MG63 (cell line): ENCODE measurements around the gene LCP2. TPM values are rescaled to one million over a fixed set of nuclear protein-coding genes. Genes with fewer than 3 reads are reported as not detected.
"Not testable (repeated sequence)": the region's sequence is repeated elsewhere in the genome, so short reads cannot be mapped to it uniquely, and the experiment has no call there.

ENCODE experiments used
- DNase-seq: peaks from one replicate; pipeline ENCODE4 v3.0.0-alpha.2; 2020
- H3K27me3 ChIP-seq: fragments of 250-450 bp; sonication (Bioruptor Pico); 2 replicates; pipeline ENCODE4 v1.5.1; 2020; ENCODE audit warnings: mild to moderate bottlenecking, moderate library complexity
- H3K36me3 ChIP-seq: fragments of 250-450 bp; sonication (Bioruptor Pico); 2 replicates; pipeline ENCODE4 v1.5.1; 2020; ENCODE audit warnings: mild to moderate bottlenecking, moderate library complexity
- H3K4me3 ChIP-seq: fragments of 250-450 bp; sonication (Bioruptor Pico); 2 replicates; pipeline ENCODE4 v1.5.1; 2020; ENCODE audit warnings: mild to moderate bottlenecking, moderate library complexity
- H3K9me3 ChIP-seq: fragments of 250-450 bp; sonication (Bioruptor Pico); 2 replicates; pipeline ENCODE4 v1.5.1; 2020; ENCODE audit warnings: mild to moderate bottlenecking, moderate library complexity
- total RNA-seq: library from RNA; depleted of rRNA; stranded (reverse); fragments of >200 nt; shearing (Covaris generic); gene quantifications from 2 replicates; pipeline ENCODE4 v1.2.3, GENCODE V29; 2014; ENCODE audit warnings: low replicate concordance

Gene LCP2
- total RNA-seq, 1 experiment from 2014 or later, result not detected

DNA sequence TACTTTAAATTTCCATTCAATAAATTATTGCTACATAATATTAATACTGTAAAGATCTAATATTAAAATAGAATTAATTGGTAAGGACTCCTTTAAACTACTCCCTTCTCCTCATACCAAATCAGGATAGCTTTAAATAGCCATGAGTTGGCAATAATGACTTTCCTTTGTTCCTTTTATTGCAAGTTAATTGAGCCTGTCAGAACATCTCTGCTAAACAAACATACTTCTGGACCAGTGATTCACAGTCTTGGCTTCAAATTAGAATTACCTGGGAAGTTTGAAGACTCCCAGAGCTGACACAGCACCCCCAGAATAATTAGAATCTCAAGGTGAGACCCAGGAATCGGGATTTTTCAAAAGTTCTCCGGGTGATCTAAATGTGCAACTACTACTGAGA is 46.1 kb downstream of the LCP2 start:
- H3K36me3 ChIP-seq, result no peaks in the 10 kb centered on the region
- no peak for DNase-seq
- no peak overlapping the region for H3K4me3 ChIP-seq
- H3K27me3 ChIP-seq, result peaks cover 77% of the 10 kb centered on the region
- H3K9me3 ChIP-seq, result no peaks in the 10 kb centered on the region

DNA sequence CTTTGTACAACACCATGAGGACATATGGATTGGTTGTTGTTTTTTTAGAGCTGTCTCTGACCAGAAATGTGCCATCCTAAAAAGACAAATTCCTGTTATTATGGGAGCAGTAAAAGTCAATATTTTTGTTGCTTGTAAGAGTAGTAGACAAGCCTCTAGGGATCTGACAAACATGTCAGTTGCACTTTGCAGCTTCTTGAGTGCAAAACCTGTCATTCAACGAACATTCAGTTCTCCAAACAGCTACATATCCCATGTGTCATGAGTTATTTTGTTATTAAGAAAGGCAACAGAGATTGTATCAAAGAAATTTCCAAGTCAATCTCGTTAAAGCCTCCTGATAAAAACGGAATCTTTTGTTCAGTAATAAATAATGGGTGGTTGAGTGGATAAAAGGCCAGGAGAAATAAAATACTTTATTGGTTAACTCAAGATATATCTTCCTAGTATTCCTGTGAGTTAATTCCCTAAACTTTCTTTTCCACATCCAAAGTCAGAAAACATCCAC is 46.7 kb downstream of the LCP2 start:
- Histone ChIP-seq H3K4me3 (no peak overlapping the region), H3K9me3 (no peaks in the 10 kb centered on the region), H3K36me3 (no peaks in the 10 kb centered on the region), H3K27me3 (peaks cover 83% of the 10 kb centered on the region)
- DNase-seq, result no peak

GRCh38 chr5:170249355-170249754 is 48.2 kb downstream of the LCP2 start:
- DNase-seq, result no peak
- Histone ChIP-seq H3K9me3 (no peaks in the 10 kb centered on the region), H3K4me3 (no peak overlapping the region), H3K36me3 (no peaks in the 10 kb centered on the region), H3K27me3 (peaks cover 86% of the 10 kb centered on the region)

GRCh38 chr5:170248931-170249227 is 48.7 kb downstream of the LCP2 start:
- H3K9me3 ChIP-seq, H3K4me3 ChIP-seq, DNase-seq, H3K36me3 ChIP-seq: not testable (repeated sequence)
- H3K27me3 ChIP-seq, result peaks cover 83% of the 10 kb centered on the region

- no peaks in the 10 kb centered on the region for H3K9me3 ChIP-seq
- peaks cover 78% of the 10 kb centered on the region for H3K27me3 ChIP-seq
- DNase-seq, result no peak
- no peak overlapping the region for H3K4me3 ChIP-seq
- no peaks in the 10 kb centered on the region for H3K36me3 ChIP-seq
Observed at GRCh38 chr5:170248172-170248930, 49.2 kb downstream of the LCP2 start.

DNA sequence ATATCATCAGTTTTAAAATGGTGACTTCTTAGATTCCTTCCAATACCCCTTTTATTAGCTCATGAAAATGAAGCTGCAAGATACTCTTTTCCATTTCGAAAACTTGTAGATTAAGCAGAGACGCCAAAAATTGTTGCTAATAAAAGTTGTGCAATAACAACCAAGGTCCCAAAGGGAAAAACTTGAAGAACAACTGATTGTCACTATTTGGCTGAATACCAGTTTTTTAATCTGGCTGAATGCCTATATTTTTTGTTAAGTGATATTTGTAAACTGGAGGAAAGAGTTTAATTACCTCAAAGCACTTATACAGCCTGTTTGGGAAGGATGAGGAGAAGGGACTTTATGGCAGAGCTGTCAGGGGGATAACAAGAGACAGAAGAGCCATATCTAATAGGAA is 50.2 kb downstream of the LCP2 start:
- Histone ChIP-seq H3K36me3 (no peaks in the 10 kb centered on the region), H3K4me3 (no peak overlapping the region), H3K27me3 (peaks cover 68% of the 10 kb centered on the region), H3K9me3 (no peaks in the 10 kb centered on the region)
- DNase-seq, result no peak

GRCh38 chr5:170246126-170246870 is 51.3 kb downstream of the LCP2 start:
- no peak for DNase-seq
- no peaks in the 10 kb centered on the region for H3K36me3 ChIP-seq
- H3K4me3 ChIP-seq, result no peak overlapping the region
- no peaks in the 10 kb centered on the region for H3K9me3 ChIP-seq
- peaks cover 57% of the 10 kb centered on the region for H3K27me3 ChIP-seq

DNA sequence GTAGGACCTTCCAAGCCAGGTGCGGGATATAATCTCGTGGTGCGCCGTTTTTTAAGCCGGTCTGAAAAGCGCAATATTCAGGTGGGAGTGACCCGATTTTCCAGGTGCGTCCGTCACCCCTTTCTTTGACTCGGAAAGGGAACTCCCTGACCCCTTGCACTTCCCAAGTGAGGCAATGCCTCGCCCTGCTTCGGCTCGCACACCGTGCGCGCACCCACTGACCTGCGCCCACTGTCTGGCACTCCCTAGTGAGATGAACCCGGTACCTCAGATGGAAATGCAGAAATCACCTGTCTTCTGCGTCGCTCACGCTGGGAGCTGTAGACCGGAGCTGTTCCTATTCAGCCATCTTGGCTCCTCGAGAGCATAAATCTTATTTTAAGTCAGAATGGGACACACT is 52.1 kb downstream of the LCP2 start:
- not testable (repeated sequence) for DNase-seq, H3K4me3 ChIP-seq, H3K36me3 ChIP-seq, H3K9me3 ChIP-seq
- H3K27me3 ChIP-seq, result peaks cover 49% of the 10 kb centered on the region

DNA sequence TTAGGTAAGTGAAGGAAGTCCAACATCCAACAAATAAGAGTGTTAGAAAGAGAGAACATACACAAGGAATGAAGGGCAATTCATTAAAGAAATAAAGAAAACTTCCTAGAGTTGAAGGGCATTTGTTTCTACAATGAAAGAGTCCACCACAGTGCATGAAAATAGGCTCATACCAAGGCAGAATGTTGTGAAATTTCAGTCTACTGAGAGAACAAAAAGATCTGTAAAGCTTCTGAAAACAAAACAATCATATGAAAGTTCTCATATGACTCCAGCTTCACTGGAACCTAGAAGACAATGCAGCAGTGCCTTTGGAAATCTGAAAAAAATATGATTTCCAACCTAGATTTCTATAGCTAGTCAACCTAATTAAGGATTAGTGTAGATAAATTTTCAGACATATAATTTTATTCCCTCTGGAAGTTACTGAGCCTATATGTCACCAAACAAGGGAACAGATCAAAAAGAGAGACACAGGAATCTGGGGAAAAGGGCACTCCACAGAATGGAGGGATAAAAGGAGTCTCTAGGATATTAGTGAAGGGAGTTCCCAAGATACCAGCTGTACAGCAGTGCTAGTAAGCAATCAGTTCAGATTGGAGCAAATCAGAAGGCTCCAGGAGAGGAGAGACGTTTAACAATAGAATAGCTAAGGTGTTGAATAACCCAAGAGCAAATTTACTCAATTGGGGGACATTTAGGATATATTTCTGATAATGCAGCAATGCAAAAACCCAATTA is 59.0 kb downstream of the LCP2 start:
- no peaks in the 10 kb centered on the region for H3K36me3 ChIP-seq
- peaks cover 29% of the 10 kb centered on the region for H3K27me3 ChIP-seq
- no peak overlapping the region for H3K4me3 ChIP-seq
- H3K9me3 ChIP-seq, result no peaks in the 10 kb centered on the region; the same call in 1 of the 2 replicates
- no peak for DNase-seq

DNA sequence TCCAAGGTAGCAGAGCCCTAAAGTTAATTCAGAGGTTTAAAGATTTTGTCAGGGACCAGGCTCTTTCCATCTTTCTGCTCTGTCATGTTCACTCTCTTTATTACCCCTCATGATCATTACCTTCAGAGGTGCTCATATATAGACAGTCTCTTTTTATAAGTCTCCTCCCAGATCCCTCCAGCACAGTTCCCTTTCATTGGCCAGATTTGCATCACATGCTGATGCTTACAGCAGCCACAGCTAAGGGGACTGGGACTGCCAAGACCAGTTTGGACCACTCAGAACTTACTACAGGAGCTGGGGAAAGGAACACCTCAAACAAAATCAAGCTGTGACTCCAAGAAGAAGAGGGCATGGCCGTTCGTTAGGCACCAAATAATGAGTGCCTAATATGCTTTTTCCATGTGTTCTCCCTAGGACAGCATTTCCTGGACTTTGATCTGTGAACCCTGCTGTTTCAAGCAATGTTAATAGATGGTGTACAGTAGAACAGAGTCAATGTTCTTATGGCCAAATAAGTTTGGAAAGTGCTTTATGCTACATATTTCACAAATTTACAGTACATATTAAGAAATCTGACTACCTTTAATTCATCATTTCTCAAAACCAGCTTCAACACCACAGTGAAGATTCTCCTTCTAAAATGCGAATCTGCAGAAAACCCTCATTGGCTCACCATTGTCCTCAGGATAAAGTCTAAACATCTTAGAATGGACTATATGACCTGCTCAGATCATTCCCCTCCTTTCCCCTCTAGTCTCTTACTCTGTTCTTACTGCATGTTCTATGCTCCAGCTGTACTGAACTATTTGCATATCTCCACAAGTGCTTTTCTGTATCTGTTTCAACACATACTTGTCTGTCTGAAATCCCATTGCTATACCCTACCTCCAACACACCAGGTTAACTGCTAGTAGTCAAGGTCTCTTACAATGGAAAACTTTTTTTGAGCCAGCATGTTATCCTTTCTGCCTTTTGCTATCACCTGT is 61.4 kb downstream of the LCP2 start:
- H3K36me3 ChIP-seq, result no peaks in the 10 kb centered on the region
- DNase-seq, result no peak

DNA sequence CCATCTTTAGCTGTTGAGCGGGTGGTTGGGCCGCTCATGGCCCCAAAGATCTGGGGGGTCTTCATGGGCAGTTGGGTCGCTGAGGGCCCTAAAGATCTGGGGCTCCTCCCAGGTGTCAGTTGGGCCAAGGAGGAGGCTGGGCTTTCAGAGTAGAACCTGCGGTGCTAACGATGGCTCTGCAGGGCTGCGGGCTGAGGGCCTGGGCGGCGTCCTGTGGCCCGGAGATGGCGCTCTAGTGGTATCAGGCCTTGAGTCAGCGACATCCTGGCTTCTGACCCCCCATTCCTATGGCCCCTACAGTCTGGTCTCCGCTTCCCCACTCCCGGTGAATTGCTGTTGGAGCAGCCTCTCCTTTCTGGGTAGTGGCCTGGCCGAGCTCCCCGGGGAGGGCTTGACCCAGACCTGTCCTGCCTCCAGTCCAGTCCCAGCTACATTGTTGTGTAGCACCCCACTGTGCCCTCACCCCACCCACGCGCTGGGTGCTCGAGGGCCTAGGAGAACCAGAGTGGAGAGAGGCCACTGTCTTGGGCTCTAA is 64.2 kb downstream of the LCP2 start:
- Histone ChIP-seq H3K9me3 (no peaks in the 10 kb centered on the region), H3K36me3 (no peaks in the 10 kb centered on the region), H3K27me3 (peaks cover 19% of the 10 kb centered on the region), H3K4me3 (no peak overlapping the region)
- no peak for DNase-seq

More for the DNA sequence above, 61.4 kb downstream of the LCP2 start:
- H3K27me3 ChIP-seq, result peaks cover 29% of the 10 kb centered on the region
- H3K4me3 ChIP-seq, result no peak overlapping the region
- H3K9me3 ChIP-seq, result no peaks in the 10 kb centered on the region; the same call in 1 of the 2 replicates

GRCh38 chr5:170232786-170233185 is 64.8 kb downstream of the LCP2 start, which contains the start of gene C5orf58:
C5orf58 (plus strand) TSS chr5:170232985; CDS start chr5:170234977, 1,992 bp downstream.
- Histone ChIP-seq H3K4me3 (no peak within 1 kb of the TSS), H3K27me3 (peaks cover 15% of the 10 kb centered on the region), H3K9me3 (no peaks in the 10 kb centered on the region), H3K36me3 (no peaks in the 10 kb centered on the region)
- DNase-seq, result no peak

- H3K36me3 ChIP-seq, result no peaks in the 10 kb centered on the region
- H3K9me3 ChIP-seq, result no peaks in the 10 kb centered on the region
- H3K27me3 ChIP-seq, result no peaks in the 10 kb centered on the region
- no peak for DNase-seq
- H3K4me3 ChIP-seq, result no peak overlapping the region
Observed at GRCh38 chr5:170228762-170229435, 68.7 kb downstream of the LCP2 start.

DNA sequence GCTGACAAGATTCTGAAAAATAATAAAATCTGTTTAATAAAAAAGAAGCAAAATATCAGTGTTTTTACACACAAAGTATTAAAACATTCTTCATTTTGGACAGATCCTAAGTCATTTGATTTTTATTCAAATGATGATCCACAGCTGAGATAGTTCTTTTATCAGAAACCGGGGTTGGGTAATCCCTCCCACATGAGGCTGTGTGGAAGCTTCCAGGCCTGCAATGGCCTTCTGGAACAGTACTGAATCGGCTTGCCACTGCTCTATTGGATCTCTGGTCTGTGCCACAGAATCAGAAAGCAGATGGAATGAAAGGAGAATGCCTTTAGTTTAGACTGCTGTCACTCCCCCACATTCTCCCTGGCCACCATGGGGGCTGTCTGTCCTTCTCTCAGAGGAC is 70.9 kb downstream of the LCP2 start:
- no peaks in the 10 kb centered on the region for H3K36me3 ChIP-seq
- DNase-seq, result no peak
- H3K9me3 ChIP-seq, result no peaks in the 10 kb centered on the region
- no peak overlapping the region for H3K4me3 ChIP-seq
- H3K27me3 ChIP-seq, result no peaks in the 10 kb centered on the region

- no peak for DNase-seq
- no peaks in the 10 kb centered on the region for H3K9me3 ChIP-seq
- no peaks in the 10 kb centered on the region for H3K36me3 ChIP-seq
- H3K27me3 ChIP-seq, result no peaks in the 10 kb centered on the region
- H3K4me3 ChIP-seq, result no peak overlapping the region
Observed at GRCh38 chr5:170226129-170226615, 71.4 kb downstream of the LCP2 start.
